Measurements from ENCODE around the gene CADM4. TPM values are rescaled to one million over a fixed set of nuclear protein-coding genes. Genes with fewer than 3 reads are reported as not detected.

CADM4 gene
- total RNA-seq, 1 donor from 2014 or later, result 52.4 TPM

DNA sequence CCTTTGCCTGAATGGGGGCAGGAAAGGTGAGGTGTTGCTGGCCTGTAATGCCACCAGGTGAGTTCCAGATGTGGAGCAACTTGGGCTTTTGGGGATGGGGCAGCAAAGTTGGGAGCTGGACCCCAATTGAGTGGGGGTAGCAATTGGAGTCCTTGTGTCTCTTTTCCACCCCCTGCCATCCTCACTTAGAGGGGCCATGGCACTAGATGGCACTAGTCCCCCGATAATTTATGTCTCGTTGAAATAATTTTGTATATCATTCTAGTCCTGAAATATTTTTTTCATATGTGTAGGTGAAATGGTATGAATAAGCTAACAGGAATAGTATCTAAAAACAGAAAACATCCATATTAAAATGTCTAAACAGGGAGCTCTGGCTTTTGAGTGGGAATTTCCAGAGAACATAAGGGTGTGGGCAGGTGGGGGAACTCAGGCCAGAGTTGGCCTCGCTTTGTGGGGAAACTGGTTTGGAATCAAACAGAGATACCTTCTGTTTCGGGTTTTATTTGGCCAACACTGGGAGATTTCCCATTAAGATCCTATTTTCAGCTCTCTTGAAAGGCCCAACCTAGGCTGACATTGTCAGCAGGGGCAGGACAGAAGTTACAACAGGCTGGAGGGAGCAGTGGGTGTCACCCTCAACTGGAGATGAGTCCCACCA, 39.9 kb downstream of the CADM4 start:
- H3K4me1 Mint-ChIP-seq (ENCODE audit: low read depth, unreplicated experiment), result peaks cover 8% of the 10 kb centered on the region
- no peak for DNase-seq
- no peak for TF ChIP-seq CTCF (IDR thresholded peaks at IDR 0.05; ENCODE audit: partially characterized antibody, unreplicated experiment)
- peaks cover 7% of the 10 kb centered on the region for H3K27me3 Mint-ChIP-seq (ENCODE audit: unreplicated experiment)
- peaks cover 14% of the 10 kb centered on the region for H3K9me3 Mint-ChIP-seq (ENCODE audit: unreplicated experiment)
- no peak overlapping the region for H3K27ac Mint-ChIP-seq (ENCODE audit: unreplicated experiment)
- no peak overlapping the region for H3K4me3 Mint-ChIP-seq (ENCODE audit: unreplicated experiment)
- no peaks in the 10 kb centered on the region for H3K36me3 Mint-ChIP-seq (ENCODE audit: unreplicated experiment)

GRCh38 chr19:43598445-43599240, 41.0 kb downstream of the CADM4 start:
- no peak overlapping the region for H3K27ac Mint-ChIP-seq (ENCODE audit: unreplicated experiment)
- peaks cover 13% of the 10 kb centered on the region for H3K9me3 Mint-ChIP-seq (ENCODE audit: unreplicated experiment)
- no peak for TF ChIP-seq CTCF (IDR thresholded peaks at IDR 0.05; ENCODE audit: partially characterized antibody, unreplicated experiment)
- peaks cover 7% of the 10 kb centered on the region for H3K27me3 Mint-ChIP-seq (ENCODE audit: unreplicated experiment)
- no peak for DNase-seq
- no peak overlapping the region for H3K4me3 Mint-ChIP-seq (ENCODE audit: unreplicated experiment)
- H3K4me1 Mint-ChIP-seq (ENCODE audit: low read depth, unreplicated experiment), result peaks cover 10% of the 10 kb centered on the region
- H3K36me3 Mint-ChIP-seq (ENCODE audit: unreplicated experiment), result no peaks in the 10 kb centered on the region

GRCh38 chr19:43597876-43598275, 41.8 kb downstream of the CADM4 start:
- Mint-ChIP-seq H3K36me3 (ENCODE audit: unreplicated experiment) (no peaks in the 10 kb centered on the region), H3K4me1 (ENCODE audit: low read depth, unreplicated experiment) (peaks cover 14% of the 10 kb centered on the region), H3K4me3 (ENCODE audit: unreplicated experiment) (peak overlapping the region; percentile 97), H3K27ac (ENCODE audit: unreplicated experiment) (peak overlapping the region; percentile 97), H3K9me3 (ENCODE audit: unreplicated experiment) (peaks cover 13% of the 10 kb centered on the region), H3K27me3 (ENCODE audit: unreplicated experiment) (peaks cover 7% of the 10 kb centered on the region)
- no peak for DNase-seq
- TF ChIP-seq CTCF (IDR thresholded peaks at IDR 0.05; ENCODE audit: partially characterized antibody, unreplicated experiment), result no peak

GRCh38 chr19:43596842-43597461, 42.7 kb downstream of the CADM4 start:
- peak overlapping the region; percentile 97 for H3K4me3 Mint-ChIP-seq (ENCODE audit: unreplicated experiment)
- peak overlapping the region; percentile 97 for H3K27ac Mint-ChIP-seq (ENCODE audit: unreplicated experiment)
- peaks cover 14% of the 10 kb centered on the region for H3K4me1 Mint-ChIP-seq (ENCODE audit: low read depth, unreplicated experiment)
- H3K9me3 Mint-ChIP-seq (ENCODE audit: unreplicated experiment), result peaks cover 13% of the 10 kb centered on the region
- H3K27me3 Mint-ChIP-seq (ENCODE audit: unreplicated experiment), result peaks cover 7% of the 10 kb centered on the region
- no peak for DNase-seq
- no peak for TF ChIP-seq CTCF (IDR thresholded peaks at IDR 0.05; ENCODE audit: partially characterized antibody, unreplicated experiment)
- H3K36me3 Mint-ChIP-seq (ENCODE audit: unreplicated experiment), result no peaks in the 10 kb centered on the region
